MCF 10A (cell line): ENCODE measurements around the gene TROAP. TPM values are rescaled to one million over a fixed set of nuclear protein-coding genes. Genes with fewer than 3 reads are reported as not detected.
"Not testable (repeated sequence)": the region's sequence is repeated elsewhere in the genome, so short reads cannot be mapped to it uniquely, and the experiment has no call there.

Source experiments
- BruUV-seq: library from RNA; stranded (reverse); fragments of 400-500 nt; replicated peaks from 2 replicates; lab custom pipeline; 2021; lab: Mats Ljungman, UMichigan
- CTCF ChIA-PET: fragments of 300-600 bp; sonication (Branson Sonifier 250); formaldehyde crosslinking; extraction: SDS; loops from one replicate; lab custom pipeline; 2021; ENCODE audit warnings: antibody characterized with exemption, inconsistent platforms; lab: Yijun Ruan, JAX
- POLR2A ChIA-PET: fragments of 300-600, 350-650 bp; sonication (Branson Sonifier 250); formaldehyde crosslinking; extraction: SDS; loops from one replicate; lab custom pipeline; 2020; ENCODE audit warnings: antibody characterized with exemption, inconsistent platforms; lab: Yijun Ruan, JAX
- DNase-seq: peaks from one replicate; pipeline ENCODE4 v3.0.0-alpha.2; 2018; ENCODE audit not compliant: unreplicated experiment
- H3K27ac Mint-ChIP-seq: one replicate; pipeline ENCODE4 v1.8.0; 2022; ENCODE audit warnings: mild to moderate bottlenecking, low read depth, mixed read lengths; ENCODE audit not compliant: unreplicated experiment
- H3K27me3 Mint-ChIP-seq: one replicate; pipeline ENCODE4 v1.8.0; 2022; ENCODE audit warnings: mixed read lengths; ENCODE audit not compliant: insufficient read depth, unreplicated experiment
- H3K36me3 Mint-ChIP-seq: one replicate; pipeline ENCODE4 v1.8.0; 2022; ENCODE audit warnings: mild to moderate bottlenecking, moderate library complexity, mixed read lengths; ENCODE audit not compliant: insufficient read depth, unreplicated experiment
- H3K4me1 Mint-ChIP-seq: one replicate; pipeline ENCODE4 v1.8.0; 2022; ENCODE audit warnings: mixed read lengths; ENCODE audit not compliant: insufficient read depth, unreplicated experiment
- H3K4me3 Mint-ChIP-seq: one replicate; pipeline ENCODE4 v1.8.0; 2022; ENCODE audit warnings: mild to moderate bottlenecking, moderate library complexity, mixed read lengths; ENCODE audit not compliant: unreplicated experiment
- H3K9me3 Mint-ChIP-seq: one replicate; pipeline ENCODE4 v1.8.0; 2022; ENCODE audit warnings: mixed read lengths; ENCODE audit not compliant: unreplicated experiment
- CTCF ChIP-seq: fragments of 200-600 bp; IDR thresholded peaks from one replicate; pipeline ENCODE4 v1.8.0; 2022; ENCODE audit warnings: antibody characterized with exemption, mild to moderate bottlenecking; ENCODE audit not compliant: unreplicated experiment
- intact Hi-C: fragments of 100-400 bp; cut with micrococcal nuclease; formaldehyde crosslinking; loops from 2 replicates; pipeline ENCODE4 v1.14.1; 2022
- total RNA-seq: library from RNA; stranded (reverse); gene quantifications from 2 replicates; pipeline ENCODE4 v1.2.3, GENCODE V29; 2022

The TROAP gene
- total RNA-seq, 1 experiment from 2014 or later, result 41.9 TPM

DNA sequence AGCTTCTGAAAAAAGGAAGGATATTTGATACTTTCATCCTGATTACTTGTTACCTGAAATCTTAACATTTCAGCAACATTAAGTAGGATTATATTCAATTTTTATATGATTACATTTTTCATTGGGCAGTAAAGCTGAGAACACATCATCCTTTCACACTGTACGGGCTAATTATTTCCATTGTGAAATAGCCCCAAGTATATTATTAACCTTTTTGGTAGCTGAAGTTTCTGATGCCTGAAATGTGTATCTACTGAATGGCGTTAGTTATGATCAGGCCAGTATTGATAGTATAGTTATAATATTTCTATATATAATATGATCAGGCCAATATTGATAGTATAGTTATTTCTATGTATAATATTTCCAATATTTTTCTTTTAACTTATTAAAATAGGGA, 54.3 kb downstream of the TROAP start:
- no TSS peak for BruUV-seq
- CTCF ChIA-PET, result interaction anchor here (0.6 to 0.7 kb wide), 5 partner anchors 18 to 457 kb away, joined by 3 to 5 read pairs (median 4); no protein-coding TSS in a partner anchor
- Mint-ChIP-seq H3K4me1 (peaks cover 7% of the 10 kb centered on the region), H3K27ac (no peak overlapping the region), H3K36me3 (no peaks in the 10 kb centered on the region), H3K4me3 (no peak overlapping the region), H3K27me3 (no peaks in the 10 kb centered on the region), H3K9me3 (no peaks in the 10 kb centered on the region)
- DNase-seq, result no peak
- POLR2A ChIA-PET, result interaction anchor here (1.7 kb wide), 1 partner anchor 10 kb away, joined by 9 read pairs; the partner anchor contains the start of gene SPATS2
- intact Hi-C loops, result no loop called here
- no peak for TF ChIP-seq CTCF

- H3K4me1 Mint-ChIP-seq, intact Hi-C loops, BruUV-seq, POLR2A ChIA-PET, H3K9me3 Mint-ChIP-seq, H3K27ac Mint-ChIP-seq, DNase-seq, H3K36me3 Mint-ChIP-seq, H3K4me3 Mint-ChIP-seq, H3K27me3 Mint-ChIP-seq: not testable (repeated sequence)
- CTCF ChIA-PET, result interaction anchor here (0.6 to 1.0 kb wide), 2 partner anchors 9 to 200 kb away, joined by 3 read pairs; no protein-coding TSS in a partner anchor
These were observed 57.1 kb downstream of the TROAP start for GRCh38 chr12:49380184-49380583.

Other genes starting within 250 kb of the TROAP start
- not detected in 2 replicates for gene DHH, start 228.5 kb upstream of the TROAP start, total RNA-seq
- gene LMBR1L, start 212.4 kb upstream of the TROAP start, total RNA-seq, result 27.8 and 35.7 TPM in 2 replicates
- gene TUBA1B, start 191.9 kb upstream of the TROAP start, total RNA-seq, result 282 and 369 TPM in 2 replicates
- gene TUBA1A, start 134.2 kb upstream of the TROAP start, total RNA-seq, result 9.8 and 10.4 TPM in 2 replicates
- gene TUBA1C, start 58.2 kb upstream of the TROAP start, total RNA-seq, result 253 and 303 TPM in 2 replicates
- gene PRPH, start 28.1 kb upstream of the TROAP start, total RNA-seq, result 1.4 and 2.7 TPM in 2 replicates
- gene C1QL4, start 13.9 kb downstream of the TROAP start, total RNA-seq, result 0.20 TPM in 1 of 2 replicates, not detected in the other
- 0.25 and 0.33 TPM in 2 replicates for gene DNAJC22, start 23.6 kb downstream of the TROAP start, total RNA-seq
- 21.0 and 26.0 TPM in 2 replicates for gene SPATS2, start 44.2 kb downstream of the TROAP start, total RNA-seq
- not detected in 2 replicates for gene KCNH3, start 215.8 kb downstream of the TROAP start, total RNA-seq
- 34.3 and 58.7 TPM in 2 replicates for gene MCRS1, start 244.9 kb downstream of the TROAP start, total RNA-seq